CD14-positive monocyte (primary cell): ENCODE results near the gene SUPT4H1. TPM values are rescaled to one million over a fixed set of nuclear protein-coding genes. Genes with fewer than 3 reads are reported as not detected.

Experiments used
- DNase-seq, 3 donors: peaks; one replicate each; pipeline ENCODE4 v3.0.0-alpha.2; 2011 to 2022
- H2AFZ ChIP-seq: 2 replicates; pipeline ENCODE4 v1.6.0; 2012; ENCODE audit warnings: mild to moderate bottlenecking, low read depth, low read length, inconsistent platforms; ENCODE audit not compliant: insufficient read depth, poor library complexity, severe bottlenecking
- H3K27ac ChIP-seq, 2 donors: 1 replicate in 1 of 2; 2 replicates in 1 of 2; pipeline ENCODE4 v1.5.1; 2012 to 2013; ENCODE audit warnings: low read length in 2 of 2, control low read depth in 1 of 2, inconsistent platforms in 1 of 2, low read depth in 1 of 2, mild to moderate bottlenecking in 1 of 2
- H3K27me3 ChIP-seq, 2 donors: one replicate each; pipeline versions ENCODE4 v1.6.0 to v1.6.1; 2011 to 2013; ENCODE audit warnings: low read length in 2 of 2; ENCODE audit not compliant: control insufficient read depth in 2 of 2, insufficient read depth in 2 of 2
- H3K36me3 ChIP-seq, 2 donors: replicated peaks in 1 of 2; 1 replicate in 1 of 2; 2 replicates in 1 of 2; pipeline versions ENCODE4 v1.5.1 to v1.6.1; 2012 to 2013; ENCODE audit warnings: low read length in 2 of 2, control low read depth in 1 of 2, inconsistent platforms in 1 of 2, mild to moderate bottlenecking in 1 of 2; ENCODE audit not compliant: insufficient read depth in 2 of 2, control insufficient read depth in 1 of 2
- H3K4me1 ChIP-seq, 2 donors: 1 replicate in 1 of 2; 2 replicates in 1 of 2; pipeline versions ENCODE4 v1.5.1 to v1.6.1; 2012 to 2013; ENCODE audit warnings: low read length in 2 of 2, control low read depth in 1 of 2, inconsistent platforms in 1 of 2, mild to moderate bottlenecking in 1 of 2, moderate library complexity in 1 of 2; ENCODE audit not compliant: insufficient read depth in 2 of 2, control insufficient read depth in 1 of 2
- H3K4me2 ChIP-seq: replicated peaks from 2 replicates; pipeline ENCODE3; 2012; ENCODE audit warnings: low read length, moderate library complexity, mild to moderate bottlenecking; ENCODE audit not compliant: poor library complexity, severe bottlenecking; ENCODE audit errors: extremely low read depth
- H3K4me3 ChIP-seq, 3 experiments: fragments of 200-600 bp in 1 of 3; sonication (generic) in 1 of 3; replicated peaks in 1 of 3; 1 replicate in 2 of 3; 2 replicates in 1 of 3; pipeline ENCODE4 v1.5.1; 2011 to 2013; ENCODE audit warnings: low read length in 3 of 3, mild to moderate bottlenecking in 3 of 3, control low read depth in 2 of 3, low read depth in 2 of 3, inconsistent platforms in 1 of 3, moderate library complexity in 1 of 3
- H3K79me2 ChIP-seq: 2 replicates; pipeline ENCODE4 v1.6.0; 2012; ENCODE audit warnings: mild to moderate bottlenecking, control low read depth, inconsistent platforms, low read length, moderate library complexity; ENCODE audit not compliant: insufficient read depth
- H3K9ac ChIP-seq: 2 replicates; pipeline ENCODE4 v1.6.0; 2017; ENCODE audit warnings: low read length, mild to moderate bottlenecking; ENCODE audit not compliant: insufficient read depth, poor library complexity, severe bottlenecking
- H3K9me3 ChIP-seq, 2 donors: replicated peaks in 1 of 2; 1 replicate in 1 of 2; 2 replicates in 1 of 2; pipeline versions ENCODE4 v1.5.1 to v1.6.1; 2012 to 2013; ENCODE audit warnings: low read length in 2 of 2, control low read depth in 1 of 2; ENCODE audit not compliant: control insufficient read depth in 1 of 2, insufficient read depth in 1 of 2
- H4K20me1 ChIP-seq: 2 replicates; pipeline ENCODE4 v1.6.0; 2012; ENCODE audit warnings: mild to moderate bottlenecking, low read length, control low read depth, moderate library complexity; ENCODE audit not compliant: insufficient read depth
- H3K27ac Mint-ChIP-seq, 7 donors: one replicate each; pipeline ENCODE4 v1.8.0; 2020; ENCODE audit warnings: mild to moderate bottlenecking in 7 of 7, mixed read lengths in 7 of 7, moderate library complexity in 6 of 7, inconsistent platforms in 2 of 7
- H3K27me3 Mint-ChIP-seq, 3 donors: one replicate each; pipeline ENCODE4 v1.8.0; 2021 to 2022; ENCODE audit warnings: low read depth in 3 of 3, mild to moderate bottlenecking in 3 of 3, mixed read lengths in 3 of 3, moderate library complexity in 3 of 3, inconsistent platforms in 1 of 3
- H3K36me3 Mint-ChIP-seq, 2 donors: one replicate each; pipeline ENCODE4 v1.8.0; 2020; ENCODE audit warnings: mixed read lengths in 2 of 2, inconsistent platforms in 1 of 2, mild to moderate bottlenecking in 1 of 2
- H3K4me1 Mint-ChIP-seq: one replicate; pipeline ENCODE4 v1.8.0; 2020; ENCODE audit warnings: mild to moderate bottlenecking, mixed read lengths
- H3K4me3 Mint-ChIP-seq, 2 donors: one replicate each; pipeline ENCODE4 v1.8.0; 2020; ENCODE audit warnings: mild to moderate bottlenecking in 2 of 2, mixed read lengths in 2 of 2, moderate library complexity in 1 of 2
- H3K9me3 Mint-ChIP-seq, 7 donors: one replicate each; pipeline ENCODE4 v1.8.0; 2020 to 2022; ENCODE audit warnings: mixed read lengths in 7 of 7, mild to moderate bottlenecking in 6 of 7, moderate library complexity in 6 of 7, inconsistent platforms in 2 of 7
- WGBS: methylation state at CpG from one replicate; pipeline ENCODE4 v1.1.5; 2013; ENCODE audit warnings: missing lambda C conversion rate; ENCODE audit not compliant: insufficient coverage; 5-methylcytosine and 5-hydroxymethylcytosine counted together
- intact Hi-C, 2 donors: fragments of 100-400 bp; cut with micrococcal nuclease; formaldehyde crosslinking; loops; one replicate each; pipeline versions ENCODE4 v1.15.0 to v1.15.1; 2023
- polyA plus RNA-seq, 3 donors: library from polyadenylated mRNA; depleted of rRNA in 1 of 3; unstranded in 2 of 3; stranded (reverse) in 1 of 3; fragments of 300-500 nt in 2 of 3; fragments of >200 nt in 1 of 3; fragmentation: Illumina TruSeq in 2 of 3; gene quantifications; 1 replicate in 2 of 3; 2 replicates in 1 of 3; pipeline ENCODE4 v1.2.3, GENCODE V29; 2012 to 2021
- TF ChIP-seq, protein P1 (sequence below): fragments of 200-600 bp; IDR thresholded peaks from one replicate; pipeline ENCODE4 v1.8.0; 2022; ENCODE audit warnings: antibody characterized with exemption, mild to moderate bottlenecking

Gene SUPT4H1
- polyA plus RNA-seq, 3 donors: 144 to 251 (median 241) TPM

DNA sequence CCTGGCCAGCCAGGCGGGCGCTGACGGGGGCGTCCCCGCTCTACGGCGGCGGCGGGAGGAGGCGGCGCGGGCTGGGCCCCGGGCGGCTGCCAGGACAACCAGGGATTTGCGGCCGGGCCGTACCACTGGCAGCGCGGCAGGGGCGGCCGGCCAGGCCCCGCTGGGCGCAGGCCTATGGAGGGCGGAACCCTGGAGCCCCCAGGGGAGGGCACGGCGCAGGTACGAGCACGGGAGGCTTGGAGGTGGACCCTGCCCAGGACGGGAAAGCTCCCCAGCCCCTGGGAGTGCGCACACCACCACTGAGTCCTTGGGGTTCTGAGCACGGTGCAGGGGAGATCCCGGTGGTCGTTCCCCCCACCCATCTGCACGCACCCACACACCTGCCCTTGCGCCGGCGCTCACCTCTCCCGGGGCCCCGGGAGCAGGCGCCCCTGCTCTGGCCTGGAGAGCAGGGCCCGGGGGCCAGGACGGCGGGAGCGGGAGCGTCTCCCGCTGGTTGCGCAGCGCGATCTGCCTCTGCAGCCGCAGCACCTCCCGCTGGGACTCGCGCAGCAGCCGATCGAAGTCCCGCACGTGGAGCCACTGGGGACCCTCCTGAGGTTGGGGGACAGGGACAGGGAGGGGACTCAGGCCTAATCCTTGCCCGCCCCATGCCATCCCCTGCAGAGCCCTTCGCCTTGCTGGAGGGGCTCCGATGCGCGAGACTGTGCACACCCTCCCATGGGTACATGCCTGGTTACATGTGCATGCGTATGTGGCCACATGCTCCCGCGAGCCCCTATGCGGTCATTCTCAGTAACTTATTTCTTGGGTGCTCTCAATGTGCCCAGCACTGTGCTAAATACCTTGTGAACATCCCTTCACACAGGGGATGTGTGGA lies 27.4 kb downstream of the SUPT4H1 start:
- 6% methylated on average over 65 of the region's 66 CpGs for WGBS
- Histone ChIP-seq H3K27me3 (peaks cover 11 to 38% of the 10 kb centered on the region in 2 donors), H3K36me3 (no peaks in the 10 kb centered on the region), H3K79me2 (peaks cover 31% of the 10 kb centered on the region), H3K9ac (peak overlapping the region; percentile 38), H3K27ac (no peak overlapping the region), H3K9me3 (peaks cover 0 to 6% of the 10 kb centered on the region in 2 donors), H4K20me1 (peaks cover 46% of the 10 kb centered on the region), H3K4me3 (peak overlapping the region; percentile 10 to 63 (median 17)), H3K4me2 (peak overlapping the region; percentile 71), H3K4me1 (peaks cover 56 to 57% of the 10 kb centered on the region in 2 donors), H2AFZ (peak overlapping the region; percentile 20)
- peaks cover 46 to 59% (median 49%) of the 10 kb centered on the region in 3 donors for H3K27me3 Mint-ChIP-seq
- H3K4me1 Mint-ChIP-seq: peaks cover 54% of the 10 kb centered on the region
- H3K27ac Mint-ChIP-seq: peak overlapping the region in 1 of 7 donors; percentile 66
- TF ChIP-seq, protein P1, sequence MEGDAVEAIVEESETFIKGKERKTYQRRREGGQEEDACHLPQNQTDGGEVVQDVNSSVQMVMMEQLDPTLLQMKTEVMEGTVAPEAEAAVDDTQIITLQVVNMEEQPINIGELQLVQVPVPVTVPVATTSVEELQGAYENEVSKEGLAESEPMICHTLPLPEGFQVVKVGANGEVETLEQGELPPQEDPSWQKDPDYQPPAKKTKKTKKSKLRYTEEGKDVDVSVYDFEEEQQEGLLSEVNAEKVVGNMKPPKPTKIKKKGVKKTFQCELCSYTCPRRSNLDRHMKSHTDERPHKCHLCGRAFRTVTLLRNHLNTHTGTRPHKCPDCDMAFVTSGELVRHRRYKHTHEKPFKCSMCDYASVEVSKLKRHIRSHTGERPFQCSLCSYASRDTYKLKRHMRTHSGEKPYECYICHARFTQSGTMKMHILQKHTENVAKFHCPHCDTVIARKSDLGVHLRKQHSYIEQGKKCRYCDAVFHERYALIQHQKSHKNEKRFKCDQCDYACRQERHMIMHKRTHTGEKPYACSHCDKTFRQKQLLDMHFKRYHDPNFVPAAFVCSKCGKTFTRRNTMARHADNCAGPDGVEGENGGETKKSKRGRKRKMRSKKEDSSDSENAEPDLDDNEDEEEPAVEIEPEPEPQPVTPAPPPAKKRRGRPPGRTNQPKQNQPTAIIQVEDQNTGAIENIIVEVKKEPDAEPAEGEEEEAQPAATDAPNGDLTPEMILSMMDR: no peak
- peaks cover 0 to 5% (median 2%) of the 10 kb centered on the region in 7 donors for H3K9me3 Mint-ChIP-seq
- H3K36me3 Mint-ChIP-seq: peaks cover 18 to 27% of the 10 kb centered on the region in 2 donors
- peak in 1 of 3 donors; percentile 9 for DNase-seq
- intact Hi-C loops: loop anchor here in 1 of 2 donors (5.0 kb wide), 2 partner anchors 38 to 47 kb away; no protein-coding TSS in a partner anchor
- peak overlapping the region; percentile 31 to 82 for H3K4me3 Mint-ChIP-seq

DNA sequence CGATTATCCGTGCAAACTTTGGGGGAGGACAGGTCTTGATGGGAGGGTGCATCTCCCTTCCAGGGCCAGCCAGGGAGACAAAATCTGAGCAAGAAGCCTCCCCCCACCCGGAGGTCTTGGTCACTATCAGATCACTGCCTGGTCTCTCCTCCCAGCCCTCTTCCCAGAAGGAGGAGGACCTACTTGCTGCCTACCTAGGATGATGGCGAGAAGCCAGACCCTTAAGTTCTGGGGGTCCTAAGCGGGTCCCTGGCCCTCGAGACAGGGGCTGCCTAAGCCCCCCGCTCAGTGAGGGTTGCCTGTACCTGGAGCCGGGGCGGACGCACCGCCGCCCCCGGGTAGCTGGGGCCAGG lies 28.0 kb downstream of the SUPT4H1 start:
- Mint-ChIP-seq H3K9me3 (peaks cover 0 to 5% (median 2%) of the 10 kb centered on the region in 7 donors), H3K4me1 (peaks cover 48% of the 10 kb centered on the region), H3K36me3 (peaks cover 18 to 26% of the 10 kb centered on the region in 2 donors), H3K27me3 (peaks cover 46 to 59% (median 52%) of the 10 kb centered on the region in 3 donors), H3K27ac (peak overlapping the region in 1 of 7 donors; percentile 8), H3K4me3 (peak overlapping the region in 1 of 2 donors; percentile 77)
- intact Hi-C loops: no loop called here
- TF ChIP-seq, protein P1: no peak
- peak overlapping the region; percentile 71 for H3K4me2 ChIP-seq
- H3K4me3 ChIP-seq: peak overlapping the region in 1 of 3 experiments; percentile 63
- H4K20me1 ChIP-seq: peaks cover 40% of the 10 kb centered on the region
- DNase-seq: peak in 1 of 3 donors; percentile 5
- no peak overlapping the region for H2AFZ ChIP-seq
- peaks cover 25% of the 10 kb centered on the region for H3K79me2 ChIP-seq
- peaks cover 50 to 51% of the 10 kb centered on the region in 2 donors for H3K4me1 ChIP-seq
- H3K27me3 ChIP-seq: peaks cover 11 to 38% of the 10 kb centered on the region in 2 donors
- 15% methylated on average over 10 of the region's 13 CpGs for WGBS
- H3K27ac ChIP-seq: no peak overlapping the region
- H3K9ac ChIP-seq: peak overlapping the region; percentile 38
- no peaks in the 10 kb centered on the region for H3K36me3 ChIP-seq
- peaks cover 0 to 6% of the 10 kb centered on the region in 2 donors for H3K9me3 ChIP-seq
